Spinal cord (tissue), 10 donors: ENCODE data around the gene ORM1. TPM values are rescaled to one million over a fixed set of nuclear protein-coding genes. Genes with fewer than 3 reads are reported as not detected.
A peak's percentile ranks its signal among the peaks of the same experiment; 100 is the strongest.

ENCODE experiments used
- DNase-seq, 6 donors: peaks; one replicate each; pipeline versions ENCODE4 v3.0.0 to v3.0.0-alpha.2; 2013 to 2015; ENCODE audit warnings: low spot score in 6 of 6, low read depth in 4 of 6
- H3K27ac ChIP-seq: one replicate; pipeline ENCODE4 v1.5.1; 2013; ENCODE audit warnings: low read depth, low read length, control low read depth
- H3K27me3 ChIP-seq: one replicate; pipeline ENCODE4 v1.6.1; 2013; ENCODE audit warnings: low read length; ENCODE audit not compliant: control insufficient read depth, insufficient read depth
- H3K36me3 ChIP-seq: one replicate; pipeline ENCODE4 v1.6.1; 2013; ENCODE audit warnings: low read length; ENCODE audit not compliant: control insufficient read depth, insufficient read depth
- H3K4me1 ChIP-seq: one replicate; pipeline ENCODE4 v1.6.1; 2013; ENCODE audit warnings: low read length; ENCODE audit not compliant: control insufficient read depth, insufficient read depth
- H3K4me3 ChIP-seq: one replicate; pipeline ENCODE4 v1.5.1; 2013; ENCODE audit warnings: low read depth, low read length, control low read depth
- H3K9me3 ChIP-seq: one replicate; pipeline ENCODE4 v1.6.1; 2013; ENCODE audit warnings: low read length; ENCODE audit not compliant: control insufficient read depth, insufficient read depth
- WGBS: methylation state at CpG from one replicate; pipeline ENCODE4 v1.1.5; 2013; ENCODE audit warnings: missing lambda C conversion rate; ENCODE audit not compliant: insufficient coverage; 5-methylcytosine and 5-hydroxymethylcytosine counted together
- polyA plus RNA-seq, 2 donors: library from polyadenylated mRNA; unstranded; fragments of 120-200 nt; gene quantifications; one replicate each; pipeline ENCODE4 v1.2.1, GENCODE V29; 2013; ENCODE audit not compliant: insufficient read length in 2 of 2
- total RNA-seq, 2 donors: library from RNA; depleted of rRNA in 1 of 2; stranded (reverse); fragments of 120-200 nt in 1 of 2; fragments of >200 nt in 1 of 2; gene quantifications; one replicate each; pipeline versions ENCODE4 v1.2.3 to v1.2.4, GENCODE V29; 2013 to 2014
- donor health status: healthy.

The ORM1 gene
- total and polyA plus RNA-seq, 4 donors = 0.72 to 5.2 TPM; not detected in 2

GRCh38 chr9:114347675-114348074, 24.8 kb downstream of the ORM1 start:
- H3K4me3 ChIP-seq = no peak overlapping the region
- peaks cover 77% of the 10 kb centered on the region for H3K36me3 ChIP-seq
- H3K27me3 ChIP-seq = no peaks in the 10 kb centered on the region
- H3K9me3 ChIP-seq = no peaks in the 10 kb centered on the region
- peak in 1 of 6 donors; percentile 25 for DNase-seq
- WGBS = 65% methylated on average over 15 of the region's 15 CpGs
- H3K27ac ChIP-seq = no peak overlapping the region
- H3K4me1 ChIP-seq = peaks cover 20% of the 10 kb centered on the region

- Histone ChIP-seq H3K4me3 (no peak overlapping the region), H3K27ac (no peak overlapping the region), H3K4me1 (peaks cover 20% of the 10 kb centered on the region), H3K9me3 (no peaks in the 10 kb centered on the region), H3K36me3 (peaks cover 77% of the 10 kb centered on the region), H3K27me3 (no peaks in the 10 kb centered on the region)
- 70% methylated on average over 12 of the region's 12 CpGs for WGBS
- no peak for DNase-seq
Observed at GRCh38 chr9:114348261-114348905, 25.5 kb downstream of the ORM1 start.

GRCh38 chr9:114348906-114349482, 26.1 kb downstream of the ORM1 start:
- Histone ChIP-seq H3K4me1 (peaks cover 20% of the 10 kb centered on the region), H3K4me3 (no peak overlapping the region), H3K9me3 (no peaks in the 10 kb centered on the region), H3K27ac (no peak overlapping the region), H3K36me3 (peaks cover 72% of the 10 kb centered on the region), H3K27me3 (no peaks in the 10 kb centered on the region)
- 42% methylated on average over 6 of the region's 9 CpGs for WGBS
- peak in 4 of 6 donors; percentile 24 to 73 (median 58) for DNase-seq

- DNase-seq = no peak
- Histone ChIP-seq H3K27me3 (no peaks in the 10 kb centered on the region), H3K27ac (no peak overlapping the region), H3K9me3 (no peaks in the 10 kb centered on the region), H3K4me1 (peaks cover 20% of the 10 kb centered on the region), H3K4me3 (no peak overlapping the region), H3K36me3 (peaks cover 68% of the 10 kb centered on the region)
- WGBS = 94% methylated on average over 5 of the region's 10 CpGs
Observed at GRCh38 chr9:114349713-114350480, 27.0 kb downstream of the ORM1 start.

- no peak for DNase-seq
- WGBS = 97% methylated on average over 9 of the region's 16 CpGs
- H3K4me1 ChIP-seq = peaks cover 20% of the 10 kb centered on the region
- H3K36me3 ChIP-seq = peaks cover 66% of the 10 kb centered on the region
- H3K4me3 ChIP-seq = no peak overlapping the region
- H3K27me3 ChIP-seq = no peaks in the 10 kb centered on the region
- H3K9me3 ChIP-seq = no peaks in the 10 kb centered on the region
- H3K27ac ChIP-seq = no peak overlapping the region
Observed at GRCh38 chr9:114350636-114351401, 27.9 kb downstream of the ORM1 start.

GRCh38 chr9:114351932-114352331, 29.0 kb downstream of the ORM1 start:
- Histone ChIP-seq H3K4me1 (peaks cover 20% of the 10 kb centered on the region), H3K27me3 (no peaks in the 10 kb centered on the region), H3K27ac (no peak overlapping the region), H3K36me3 (peaks cover 69% of the 10 kb centered on the region), H3K9me3 (no peaks in the 10 kb centered on the region), H3K4me3 (no peak overlapping the region)
- no peak for DNase-seq
- 95% methylated on average over 4 of the region's 4 CpGs for WGBS

GRCh38 chr9:114355821-114356220, 32.9 kb downstream of the ORM1 start:
- Histone ChIP-seq H3K36me3 (peaks cover 71% of the 10 kb centered on the region), H3K9me3 (no peaks in the 10 kb centered on the region), H3K27ac (no peak overlapping the region), H3K4me1 (no peaks in the 10 kb centered on the region), H3K4me3 (no peak overlapping the region), H3K27me3 (no peaks in the 10 kb centered on the region)
- DNase-seq = no peak
- 90% methylated on average over 5 of the region's 6 CpGs for WGBS

GRCh38 chr9:114356792-114357191, 33.9 kb downstream of the ORM1 start:
- Histone ChIP-seq H3K27me3 (no peaks in the 10 kb centered on the region), H3K27ac (no peak overlapping the region), H3K36me3 (peaks cover 74% of the 10 kb centered on the region), H3K4me3 (no peak overlapping the region), H3K4me1 (no peaks in the 10 kb centered on the region), H3K9me3 (no peaks in the 10 kb centered on the region)
- WGBS = 85% methylated on average over 6 of the region's 6 CpGs
- no peak for DNase-seq

GRCh38 chr9:114357360-114357759, 34.5 kb downstream of the ORM1 start:
- Histone ChIP-seq H3K36me3 (peaks cover 74% of the 10 kb centered on the region), H3K27me3 (no peaks in the 10 kb centered on the region), H3K4me3 (no peak overlapping the region), H3K4me1 (no peaks in the 10 kb centered on the region), H3K27ac (no peak overlapping the region), H3K9me3 (no peaks in the 10 kb centered on the region)
- no peak for DNase-seq
- WGBS = 93% methylated on average over 5 of the region's 6 CpGs
